Neural cell (in vitro differentiated cells): ENCODE measurements around the gene RP9. TPM values are rescaled to one million over a fixed set of nuclear protein-coding genes. Genes with fewer than 3 reads are reported as not detected.

Source experiments
- H2AFZ ChIP-seq: fragments of 200-600, 300-800 bp; sonication (generic), shearing (Covaris generic); 2 replicates; pipeline ENCODE4 v1.6.0; 2014; ENCODE audit warnings: low read depth, mild to moderate bottlenecking, antibody characterized with exemption, low read length, moderate library complexity
- H3F3A ChIP-seq: fragments of 200-600 bp; shearing (Covaris generic); 2 replicates; pipeline ENCODE4 v1.6.1; 2016; ENCODE audit warnings: mild to moderate bottlenecking, moderate library complexity, mixed read lengths, antibody characterized with exemption, low read length; ENCODE audit not compliant: insufficient read depth, poor library complexity, severe bottlenecking
- H3K27ac ChIP-seq: fragments of 200-600, 300-800 bp; sonication (generic), shearing (Covaris generic); 2 replicates; pipeline ENCODE4 v1.5.1; 2014; ENCODE audit warnings: mild to moderate bottlenecking, low read length, moderate library complexity
- H3K27me3 ChIP-seq: fragments of 300-800, 200-600 bp; sonication (generic), shearing (Covaris generic); 2 replicates; pipeline ENCODE4 v1.6.0; 2014; ENCODE audit warnings: mild to moderate bottlenecking, low read depth, low read length, moderate library complexity; ENCODE audit not compliant: insufficient read depth
- H3K36me3 ChIP-seq: fragments of 300-800, 200-600 bp; sonication (generic), shearing (Covaris generic); 2 replicates; pipeline ENCODE4 v1.5.1; 2014; ENCODE audit warnings: mild to moderate bottlenecking, antibody characterized with exemption, low read length, moderate library complexity; ENCODE audit not compliant: insufficient read depth
- H3K4me2 ChIP-seq: fragments of 300-800, 200-600 bp; sonication (generic), shearing (Covaris generic); 2 replicates; pipeline ENCODE4 v1.6.0; 2014; ENCODE audit warnings: mild to moderate bottlenecking, low read length
- H3K4me3 ChIP-seq: fragments of 300-800, 200-600 bp; sonication (generic), shearing (Covaris generic); 2 replicates; pipeline ENCODE4 v1.5.1; 2014; ENCODE audit warnings: mild to moderate bottlenecking, low read length, moderate library complexity
- H3K79me2 ChIP-seq: fragments of 200-600 bp; shearing (Covaris generic); replicated peaks from 2 replicates; pipeline ENCODE4 v1.6.0; 2014; ENCODE audit warnings: mild to moderate bottlenecking, low read length, moderate library complexity; ENCODE audit not compliant: insufficient read depth
- H3K9ac ChIP-seq: fragments of 300-800, 200-600 bp; sonication (generic), shearing (Covaris generic); 2 replicates; pipeline ENCODE4 v1.6.1; 2016; ENCODE audit warnings: mild to moderate bottlenecking, low read length, mixed read lengths
- H3K9me2 ChIP-seq: fragments of 200-600 bp; shearing (Covaris generic); 2 replicates; pipeline ENCODE4 v1.6.1; 2016; ENCODE audit warnings: mild to moderate bottlenecking, low read length, mixed read lengths; ENCODE audit not compliant: insufficient read depth
- H3K9me3 ChIP-seq: fragments of 200-600, 300-800 bp; sonication (generic), shearing (Covaris generic); 2 replicates; pipeline ENCODE4 v1.6.1; 2016; ENCODE audit warnings: mild to moderate bottlenecking, mixed run types, low read length, moderate library complexity, mixed read lengths
- H4K20me1 ChIP-seq: fragments of 200-600 bp; shearing (Covaris generic); 2 replicates; pipeline ENCODE4 v1.6.1; 2016; ENCODE audit warnings: mild to moderate bottlenecking, mixed run types; ENCODE audit not compliant: insufficient read depth
- EP300 ChIP-seq: fragments of 450-650 bp; conservative IDR thresholded peaks from 2 replicates; pipeline ENCODE4 v1.6.1; 2014; ENCODE audit warnings: antibody characterized with exemption, mild to moderate bottlenecking, moderate library complexity; ENCODE audit not compliant: poor library complexity, severe bottlenecking
- EZH2 ChIP-seq: fragments of 200-600, 300-800 bp; shearing (Covaris generic), sonication (generic); IDR thresholded peaks from 2 replicates; pipeline ENCODE4 v1.6.1; 2014; ENCODE audit warnings: antibody characterized with exemption, low read length, borderline replicate concordance, mild to moderate bottlenecking; ENCODE audit not compliant: insufficient read depth, poor library complexity, severe bottlenecking
- MXI1 ChIP-seq: fragments of 450-650 bp; conservative IDR thresholded peaks from 2 replicates; pipeline ENCODE4 v1.6.1; 2014; ENCODE audit warnings: antibody characterized with exemption, mild to moderate bottlenecking; ENCODE audit not compliant: poor library complexity, severe bottlenecking
- POLR2AphosphoS5 ChIP-seq: IDR thresholded peaks from 2 replicates; pipeline ENCODE4 v1.6.1; 2012
- RAD21 ChIP-seq: fragments of 450-650 bp; conservative IDR thresholded peaks from 2 replicates; pipeline ENCODE4 v1.6.1; 2014; ENCODE audit warnings: antibody characterized with exemption, mild to moderate bottlenecking, moderate library complexity
- REST ChIP-seq: IDR thresholded peaks from 2 replicates; pipeline ENCODE4 v1.6.1; 2012; ENCODE audit warnings: borderline replicate concordance
- SMC3 ChIP-seq: fragments of 450-650 bp; conservative IDR thresholded peaks from 2 replicates; pipeline ENCODE4 v1.6.1; 2014; ENCODE audit warnings: antibody characterized with exemption, mild to moderate bottlenecking, moderate library complexity; ENCODE audit not compliant: poor library complexity
- TAF1 ChIP-seq: IDR thresholded peaks from 2 replicates; pipeline ENCODE4 v1.6.1; 2012; ENCODE audit warnings: low read depth
- polyA minus RNA-seq: library from RNA; depleted of rRNA, polyadenylated mRNA; stranded (reverse); fragments of >200 nt; gene quantifications from 2 replicates; pipeline ENCODE4 v1.2.3, GENCODE V29; 2014
- polyA plus RNA-seq: library from polyadenylated mRNA; depleted of rRNA; stranded (reverse); fragments of >200 nt; gene quantifications from 2 replicates; pipeline ENCODE4 v1.2.3, GENCODE V29; 2014
- TF ChIP-seq, protein P1 (sequence below): fragments of 450-650 bp; IDR thresholded peaks from 2 replicates; pipeline ENCODE4 v1.5.1; 2014; ENCODE audit warnings: antibody characterized with exemption, mild to moderate bottlenecking, moderate library complexity; ENCODE audit not compliant: poor library complexity, severe bottlenecking

RP9 gene, protein sequence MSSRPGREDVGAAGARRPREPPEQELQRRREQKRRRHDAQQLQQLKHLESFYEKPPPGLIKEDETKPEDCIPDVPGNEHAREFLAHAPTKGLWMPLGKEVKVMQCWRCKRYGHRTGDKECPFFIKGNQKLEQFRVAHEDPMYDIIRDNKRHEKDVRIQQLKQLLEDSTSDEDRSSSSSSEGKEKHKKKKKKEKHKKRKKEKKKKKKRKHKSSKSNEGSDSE
- polyA plus RNA-seq = 19.7 and 36.9 TPM in 2 replicates
- polyA minus RNA-seq = 10.1 and 10.5 TPM in 2 replicates

DNA sequence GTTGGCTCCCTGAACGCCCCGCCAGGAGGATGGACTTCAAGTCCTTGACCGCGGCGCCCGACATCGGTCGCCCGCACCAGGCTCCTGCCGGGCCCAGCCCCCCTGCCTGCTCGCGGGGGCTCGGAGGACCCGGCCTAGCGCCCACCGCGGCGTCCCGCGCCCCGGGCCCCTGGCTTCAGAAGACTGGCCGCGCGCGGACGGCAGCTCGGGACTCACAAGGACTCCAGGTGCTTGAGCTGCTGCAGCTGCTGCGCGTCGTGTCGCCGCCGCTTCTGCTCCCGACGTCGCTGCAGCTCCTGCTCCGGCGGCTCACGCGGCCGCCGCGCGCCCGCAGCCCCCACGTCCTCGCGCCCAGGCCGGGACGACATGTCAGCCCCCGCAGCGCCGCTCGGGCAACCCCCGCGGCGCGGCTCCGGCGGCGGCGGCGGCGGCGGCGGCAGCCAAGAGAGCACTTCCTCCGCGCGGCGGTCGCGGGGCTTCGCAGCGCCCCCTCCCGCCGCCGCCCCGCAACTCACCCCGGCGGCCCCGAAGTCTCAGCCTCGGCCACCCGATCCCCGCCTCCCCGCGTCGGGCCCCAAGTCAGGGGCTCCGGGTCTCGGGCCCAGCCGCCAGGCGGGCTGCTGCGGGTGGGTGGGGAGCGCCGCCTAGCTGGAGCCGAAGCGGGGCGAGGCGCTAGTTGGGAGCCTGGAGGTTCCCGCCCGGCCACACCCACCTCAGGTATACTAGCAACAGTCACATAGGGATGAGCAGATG lies at the start of gene RP9:
TSS of gene RP9 (minus strand) at position 400 of the 753 bp plus-strand sequence. CDS start at position 368, 32 bp downstream.
- Histone ChIP-seq H3K27me3 (no peaks in the 10 kb centered on the region), H3K9me3 (no peaks in the 10 kb centered on the region), H3K79me2 (peaks cover 44% of the 10 kb centered on the region), H4K20me1 (no peaks in the 10 kb centered on the region), H2AFZ (peak within 1 kb of the TSS; percentile 58), H3K9ac (peak within 1 kb of the TSS; percentile 71), H3K9me2 (no peaks in the 10 kb centered on the region), H3K4me2 (peak within 1 kb of the TSS; percentile 69), H3K36me3 (no peaks in the 10 kb centered on the region), H3K4me3 (peak within 1 kb of the TSS; percentile 82), H3F3A (no peaks in the 10 kb centered on the region), H3K27ac (no peak within 1 kb of the TSS)
- TF ChIP-seq TAF1 (no peak), RAD21 (peak; percentile 49), SMC3 (peak; percentile 64), MXI1 (peak; percentile 70), EP300 (peak; percentile 20), EZH2 (no peak)
- TF ChIP-seq, protein P1, sequence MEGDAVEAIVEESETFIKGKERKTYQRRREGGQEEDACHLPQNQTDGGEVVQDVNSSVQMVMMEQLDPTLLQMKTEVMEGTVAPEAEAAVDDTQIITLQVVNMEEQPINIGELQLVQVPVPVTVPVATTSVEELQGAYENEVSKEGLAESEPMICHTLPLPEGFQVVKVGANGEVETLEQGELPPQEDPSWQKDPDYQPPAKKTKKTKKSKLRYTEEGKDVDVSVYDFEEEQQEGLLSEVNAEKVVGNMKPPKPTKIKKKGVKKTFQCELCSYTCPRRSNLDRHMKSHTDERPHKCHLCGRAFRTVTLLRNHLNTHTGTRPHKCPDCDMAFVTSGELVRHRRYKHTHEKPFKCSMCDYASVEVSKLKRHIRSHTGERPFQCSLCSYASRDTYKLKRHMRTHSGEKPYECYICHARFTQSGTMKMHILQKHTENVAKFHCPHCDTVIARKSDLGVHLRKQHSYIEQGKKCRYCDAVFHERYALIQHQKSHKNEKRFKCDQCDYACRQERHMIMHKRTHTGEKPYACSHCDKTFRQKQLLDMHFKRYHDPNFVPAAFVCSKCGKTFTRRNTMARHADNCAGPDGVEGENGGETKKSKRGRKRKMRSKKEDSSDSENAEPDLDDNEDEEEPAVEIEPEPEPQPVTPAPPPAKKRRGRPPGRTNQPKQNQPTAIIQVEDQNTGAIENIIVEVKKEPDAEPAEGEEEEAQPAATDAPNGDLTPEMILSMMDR = peak; percentile 83

DNA sequence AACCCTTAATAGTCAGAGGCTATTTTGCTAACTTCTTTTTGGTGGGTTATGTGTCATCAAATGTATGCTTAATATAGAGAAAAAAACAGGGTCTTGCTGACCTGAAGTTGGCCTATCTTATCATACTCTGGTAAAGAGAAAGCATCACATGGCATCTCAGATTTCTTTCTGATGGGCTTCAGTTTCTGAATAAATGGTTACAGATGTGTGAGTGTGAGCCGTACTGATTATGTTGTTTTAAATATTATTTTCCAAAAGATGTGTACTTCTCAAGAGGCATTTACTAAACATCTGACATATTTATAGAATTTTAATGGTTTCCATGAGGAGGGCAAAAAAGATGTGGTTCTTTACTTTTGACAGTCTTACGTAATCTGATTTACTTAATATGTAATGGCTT lies 48.6 kb upstream of the RP9 start:
- Histone ChIP-seq H3K4me2 (no peak overlapping the region), H3K79me2 (no peaks in the 10 kb centered on the region), H3K27me3 (no peaks in the 10 kb centered on the region), H3K27ac (no peak overlapping the region), H3K9me2 (no peaks in the 10 kb centered on the region), H2AFZ (no peak overlapping the region), H3F3A (no peaks in the 10 kb centered on the region), H3K4me3 (no peak overlapping the region), H4K20me1 (no peaks in the 10 kb centered on the region), H3K36me3 (no peaks in the 10 kb centered on the region), H3K9me3 (no peaks in the 10 kb centered on the region), H3K9ac (no peak overlapping the region)
- no peak for TF ChIP-seq RAD21
- TF ChIP-seq SMC3 = no peak
- TF ChIP-seq, protein P1 = no peak
- TF ChIP-seq POLR2AphosphoS5 = no peak
- TF ChIP-seq EZH2 = no peak
- TF ChIP-seq MXI1 = no peak
- TF ChIP-seq EP300 = no peak
- no peak for TF ChIP-seq REST
- TF ChIP-seq TAF1 = no peak
